ENCODE results near the gene GRHL1. TPM values are rescaled to one million over a fixed set of nuclear protein-coding genes. Genes with fewer than 3 reads are reported as not detected.

Gene GRHL1
- total and polyA plus RNA-seq, 2 donors (not counting 3 experiments of a cell fraction or from before 2014, with no cell fraction given) = 0.37 to 1.1 TPM

DNA sequence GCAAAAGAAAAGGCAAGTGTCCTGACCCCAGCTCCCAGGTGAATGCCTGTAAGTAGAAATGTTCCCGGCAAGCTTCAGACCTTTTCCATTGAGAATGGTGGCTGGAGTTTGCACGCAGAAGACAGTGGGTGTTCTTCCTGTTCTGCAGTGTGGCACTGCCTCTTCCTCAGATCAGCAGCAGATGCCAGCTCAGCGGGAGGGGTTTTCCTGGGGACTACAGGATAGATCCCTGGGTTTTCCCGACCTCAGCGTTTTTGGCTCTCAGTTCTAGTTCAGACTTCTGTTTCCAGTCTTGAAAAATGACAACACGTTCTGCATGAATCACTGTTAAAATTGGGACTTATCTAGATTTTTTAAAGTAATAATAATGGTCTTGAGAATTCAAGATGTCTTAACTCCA is 39.2 kb downstream of the GRHL1 start:
- Histone ChIP-seq H3K79me2 (ENCODE audit: control insufficient read depth, insufficient read depth, low read length) (no peaks in the 10 kb centered on the region), H3K9me3 (replicated peaks; ENCODE audit: control insufficient read depth, insufficient read depth, low read length) (no peaks in the 10 kb centered on the region), H3K9ac (replicated peaks; ENCODE audit: extremely low read depth, insufficient read depth, low read length) (no peak overlapping the region), H3K27ac (ENCODE audit: insufficient read depth, low read depth, low read length) (no peak overlapping the region), H3K4me2 (ENCODE audit: insufficient read depth, low read length) (peak overlapping the region; percentile 44), H2AFZ (ENCODE audit: low read depth, low read length) (peak overlapping the region; percentile 85), H3K36me3 (ENCODE audit: control insufficient read depth in 2 of 2, extremely low read depth in 1 of 2, insufficient read depth in 2 of 2, low read length in 2 of 2) (no peaks in the 10 kb centered on the region), H3K9me1 (replicated peaks; ENCODE audit: control insufficient read depth, extremely low read depth, insufficient read depth, low read length) (no peaks in the 10 kb centered on the region), H4K20me1 (replicated peaks; ENCODE audit: control insufficient read depth, extremely low read depth, insufficient read depth, low read length) (no peaks in the 10 kb centered on the region), H3K4me1 (ENCODE audit: control insufficient read depth, extremely low read depth, insufficient read depth, low read length) (peaks cover 46% of the 10 kb centered on the region), H3K4me3 (replicated peaks in 1 of 3; ENCODE audit: insufficient read depth in 1 of 3, low read depth in 1 of 3, low read length in 3 of 3) (no peak overlapping the region), H3K27me3 (ENCODE audit: control insufficient read depth in 2 of 2, insufficient read depth in 2 of 2, low read length in 2 of 2) (no peaks in the 10 kb centered on the region)
- dilution Hi-C loops (cut with MboI; ENCODE audit: extremely low pct_ligation_motif_present, low sequenced_read_pairs) = no loop called here
- BruUV-seq (replicated peaks) = no TSS peak
- POLR2A ChIA-PET = interaction anchor here (0.6 kb wide), 1 partner anchor 118 kb away, joined by 3 read pairs; no protein-coding TSS in a partner anchor
- DNase-seq (ENCODE audit: low read depth, low spot score) (peak; percentile 26), FAIRE-seq (no peak)
- TF ChIP-seq JUN (IDR thresholded peaks at IDR 0.05; ENCODE audit: borderline replicate concordance, insufficient read depth, insufficient read length, low read depth) = no peak
- no peak for TF ChIP-seq POLR2AphosphoS5 (IDR thresholded peaks at IDR 0.05; ENCODE audit: insufficient read depth, low read depth, low read length)
- TF ChIP-seq, protein P1, sequence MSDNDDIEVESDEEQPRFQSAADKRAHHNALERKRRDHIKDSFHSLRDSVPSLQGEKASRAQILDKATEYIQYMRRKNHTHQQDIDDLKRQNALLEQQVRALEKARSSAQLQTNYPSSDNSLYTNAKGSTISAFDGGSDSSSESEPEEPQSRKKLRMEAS (IDR thresholded peaks at IDR 0.05; ENCODE audit: insufficient read depth, insufficient read length) = no peak
- no peak for TF ChIP-seq EZH2 (IDR thresholded peaks at IDR 0.05; ENCODE audit: borderline replicate concordance, low read depth, low read length, severe bottlenecking)
- no peak for TF ChIP-seq GATA2 (IDR thresholded peaks at IDR 0.05; ENCODE audit: insufficient read depth, insufficient read length, low read depth, low read length)
- TF ChIP-seq MYC (IDR thresholded peaks at IDR 0.05; ENCODE audit: low read depth, low read length) = no peak
- no peak for TF ChIP-seq FOS (IDR thresholded peaks at IDR 0.05; ENCODE audit: borderline replicate concordance, insufficient read depth, low read length)
- CTCF ChIA-PET = interaction anchor here (1.0 to 2.7 kb wide), 4 partner anchors 45 to 177 kb away, joined by 3 to 13 read pairs (median 6); partner anchors contain the start of gene TAF1B
- intact Hi-C loops (cut with micrococcal nuclease) = loop anchor here (5.0 kb wide), 2 partner anchors 148 to 178 kb away; partner anchors contain the start of gene TAF1B

Data from endothelial cell of umbilical vein (primary cell).